HAP-1 (cell line): ENCODE measurements around the gene PRKD2.

ENCODE experiments used
- DNase-seq, 2 experiments: peaks; one replicate each; pipeline ENCODE4 v3.0.0-alpha.2; 2016 to 2020; ENCODE audit warnings: low spot score in 2 of 2
- H3K27me3 ChIP-seq: fragments of 250-450 bp; sonication (Bioruptor Pico); 2 replicates; pipeline ENCODE4 v1.5.1; 2020; ENCODE audit warnings: low read depth, mild to moderate bottlenecking, moderate library complexity
- H3K36me3 ChIP-seq: fragments of 250-450 bp; sonication (Bioruptor Pico); replicated peaks from 2 replicates; pipeline ENCODE4 v1.5.1; 2020; ENCODE audit warnings: mild to moderate bottlenecking
- H3K4me1 ChIP-seq: fragments of 250-450 bp; sonication (Bioruptor Pico); 2 replicates; pipeline ENCODE4 v1.5.1; 2020; ENCODE audit warnings: mild to moderate bottlenecking
- H3K4me3 ChIP-seq: fragments of 250-450 bp; sonication (Bioruptor Pico); 2 replicates; pipeline ENCODE4 v1.5.1; 2020; ENCODE audit warnings: mild to moderate bottlenecking, moderate library complexity
- H3K9me3 ChIP-seq: fragments of 250-450 bp; sonication (Bioruptor Pico); 2 replicates; pipeline ENCODE4 v1.5.1; 2020; ENCODE audit warnings: mild to moderate bottlenecking, moderate library complexity
- in situ Hi-C: fragments of 300-500 bp; cut with MboI; formaldehyde crosslinking; loops from 3 replicates; pipeline ENCODE4 v1.14.3; 2020; ENCODE audit warnings: low sequenced_read_pairs, inconsistent platforms, mixed read lengths

The PRKD2 gene

DNA sequence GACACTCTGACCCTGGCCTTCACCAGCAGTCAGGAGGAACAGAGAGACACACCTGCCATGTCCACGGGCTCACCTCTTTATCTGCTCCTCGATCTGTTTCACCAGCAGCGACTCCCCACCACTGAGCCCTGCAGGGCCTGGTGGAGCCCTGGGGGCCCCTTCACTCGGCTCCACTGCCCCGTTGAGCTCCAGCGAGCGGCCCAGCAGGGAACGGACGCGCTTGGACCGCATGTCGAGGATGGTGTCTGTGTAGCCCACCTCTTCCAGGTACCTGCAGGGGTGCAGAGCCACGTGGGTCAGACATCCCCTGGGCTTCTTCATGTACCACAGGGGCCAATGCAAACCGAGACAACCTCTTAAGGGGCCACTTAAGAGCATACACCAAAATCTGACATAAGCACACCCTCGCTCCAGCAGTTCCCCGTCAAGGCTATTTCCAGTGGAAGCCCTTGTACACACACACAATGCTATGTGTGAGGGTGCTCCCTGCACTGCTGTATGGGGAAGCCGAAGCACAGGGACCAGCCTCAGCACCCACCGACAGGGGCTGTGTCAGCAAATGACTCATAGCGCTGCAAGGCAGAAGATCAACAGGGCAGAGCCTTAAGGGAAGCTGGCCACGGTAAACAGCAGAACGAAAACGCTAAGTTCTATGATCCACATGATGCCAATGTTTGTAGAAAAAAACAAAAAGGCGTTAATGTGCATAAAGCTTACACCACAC, 16.2 kb upstream of the PRKD2 start:
- in situ Hi-C loops, result no loop called here
- no peak for DNase-seq
- H3K4me1 ChIP-seq, result no peaks in the 10 kb centered on the region
- H3K27me3 ChIP-seq, result no peaks in the 10 kb centered on the region
- H3K4me3 ChIP-seq, result no peak overlapping the region
- H3K9me3 ChIP-seq, result no peaks in the 10 kb centered on the region
- peaks cover 84% of the 10 kb centered on the region for H3K36me3 ChIP-seq

DNA sequence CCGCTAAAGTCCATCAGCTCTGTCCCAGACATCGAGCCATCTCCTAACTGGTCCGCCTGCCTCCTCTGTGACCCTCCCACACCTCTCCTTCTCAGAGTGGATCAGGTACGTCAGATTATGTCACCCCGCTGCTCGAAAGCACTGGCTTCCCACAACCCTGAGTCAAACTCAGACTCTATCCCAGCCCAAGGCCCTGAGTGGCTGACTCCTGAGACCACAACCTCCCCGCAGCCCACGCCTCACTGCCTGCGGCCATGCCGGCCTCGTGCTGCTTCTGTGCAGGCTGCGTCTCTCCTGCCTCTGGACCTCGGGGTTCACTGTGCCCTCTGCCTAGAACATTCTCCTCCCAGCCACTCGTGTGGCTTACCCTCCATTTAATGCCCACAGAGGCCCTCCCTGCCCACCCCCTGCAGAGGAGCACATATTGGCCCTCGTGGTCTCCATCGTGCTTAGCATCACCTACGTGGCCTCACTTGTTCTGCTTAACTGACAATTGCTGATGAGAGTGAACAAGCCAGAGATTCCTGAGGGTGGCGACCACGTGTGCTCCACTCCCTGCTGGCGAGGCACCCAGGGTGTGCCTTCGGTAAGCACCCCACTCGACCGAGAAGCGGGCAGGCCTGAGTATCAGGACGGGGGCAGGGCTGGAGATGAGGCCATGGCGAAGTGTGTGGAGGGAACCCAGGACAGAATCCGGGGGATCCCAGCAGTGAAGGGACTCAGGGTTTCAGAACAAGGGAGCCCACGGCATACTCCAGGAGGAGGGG, 15.4 kb upstream of the PRKD2 start:
- H3K4me1 ChIP-seq, result no peaks in the 10 kb centered on the region
- H3K4me3 ChIP-seq, result no peak overlapping the region
- in situ Hi-C loops, result no loop called here
- H3K9me3 ChIP-seq, result no peaks in the 10 kb centered on the region
- DNase-seq, result no peak
- peaks cover 85% of the 10 kb centered on the region for H3K36me3 ChIP-seq
- H3K27me3 ChIP-seq, result no peaks in the 10 kb centered on the region

DNA sequence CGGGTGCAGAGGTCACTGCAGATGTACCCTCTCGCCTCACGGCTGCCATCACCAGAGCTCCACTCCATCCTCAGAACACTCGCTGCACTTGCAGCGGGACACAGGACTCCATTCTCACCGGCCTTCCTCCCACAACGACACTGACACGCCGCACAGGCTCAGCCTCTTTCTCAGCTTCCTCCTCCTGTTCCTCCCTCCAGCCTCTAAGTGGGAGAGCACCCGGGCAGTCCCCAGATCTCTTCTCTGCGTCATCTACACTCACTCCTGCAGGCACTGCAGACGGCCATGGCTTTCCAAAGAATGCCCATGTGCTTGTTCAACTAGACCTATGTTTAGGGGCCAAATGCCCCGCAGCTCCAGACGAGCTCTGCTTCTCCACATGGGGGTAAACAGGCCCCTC, 14.7 kb upstream of the PRKD2 start:
- peaks cover 87% of the 10 kb centered on the region for H3K36me3 ChIP-seq
- H3K9me3 ChIP-seq, result no peaks in the 10 kb centered on the region
- in situ Hi-C loops, result no loop called here
- H3K4me1 ChIP-seq, result no peaks in the 10 kb centered on the region
- H3K27me3 ChIP-seq, result no peaks in the 10 kb centered on the region
- H3K4me3 ChIP-seq, result no peak overlapping the region
- DNase-seq, result no peak

DNA sequence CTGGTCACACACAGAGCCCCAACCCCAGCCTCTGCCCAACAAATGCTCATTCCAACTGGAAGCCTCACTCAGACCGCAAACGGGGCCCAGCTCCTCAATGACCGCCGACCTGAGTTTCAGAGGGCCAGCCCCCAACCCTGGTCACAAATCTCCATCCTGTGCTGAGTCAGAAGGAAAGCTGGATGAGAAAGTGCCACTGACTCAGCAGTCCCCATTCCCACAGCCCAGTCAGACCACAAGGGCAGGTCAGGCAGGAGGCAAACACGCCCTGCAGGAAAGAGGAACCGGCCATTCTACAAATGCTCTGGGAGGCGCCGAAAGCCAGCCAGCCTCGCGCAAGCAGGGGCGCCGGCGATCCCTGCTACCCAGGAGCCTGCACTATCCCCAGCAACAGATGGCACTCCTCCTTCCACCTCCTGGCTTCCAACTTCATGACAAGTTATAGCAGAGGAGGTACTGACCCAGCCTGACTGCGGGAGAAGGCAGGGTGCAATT, 14.1 kb upstream of the PRKD2 start:
- Histone ChIP-seq H3K36me3 (peaks cover 90% of the 10 kb centered on the region), H3K4me3 (no peak overlapping the region), H3K4me1 (no peaks in the 10 kb centered on the region), H3K27me3 (no peaks in the 10 kb centered on the region), H3K9me3 (no peaks in the 10 kb centered on the region)
- in situ Hi-C loops, result no loop called here
- DNase-seq, result no peak

DNA sequence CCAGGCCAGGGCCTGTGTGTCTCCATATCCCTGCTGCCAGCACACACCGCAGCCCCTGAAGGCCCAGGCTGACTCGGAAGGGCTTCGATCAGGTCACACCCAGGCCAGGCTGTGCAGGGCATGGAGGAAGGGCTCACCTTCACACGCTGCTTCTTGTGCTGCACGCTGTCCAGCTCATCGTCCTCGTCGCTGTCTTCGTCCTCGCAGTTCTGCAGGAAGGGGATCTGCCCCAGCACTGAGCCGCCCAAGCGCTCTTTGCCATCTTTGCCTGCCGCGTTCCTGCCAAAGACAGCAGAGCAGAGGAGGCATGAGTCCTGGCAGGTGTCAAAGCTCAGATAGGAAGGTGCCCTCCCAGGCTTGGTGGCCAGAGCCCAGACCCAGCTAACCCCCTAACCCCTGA, 13.7 kb upstream of the PRKD2 start:
- Histone ChIP-seq H3K36me3 (peaks cover 90% of the 10 kb centered on the region), H3K4me3 (no peak overlapping the region), H3K9me3 (no peaks in the 10 kb centered on the region), H3K4me1 (no peaks in the 10 kb centered on the region), H3K27me3 (no peaks in the 10 kb centered on the region)
- in situ Hi-C loops, result no loop called here
- DNase-seq, result no peak

DNA sequence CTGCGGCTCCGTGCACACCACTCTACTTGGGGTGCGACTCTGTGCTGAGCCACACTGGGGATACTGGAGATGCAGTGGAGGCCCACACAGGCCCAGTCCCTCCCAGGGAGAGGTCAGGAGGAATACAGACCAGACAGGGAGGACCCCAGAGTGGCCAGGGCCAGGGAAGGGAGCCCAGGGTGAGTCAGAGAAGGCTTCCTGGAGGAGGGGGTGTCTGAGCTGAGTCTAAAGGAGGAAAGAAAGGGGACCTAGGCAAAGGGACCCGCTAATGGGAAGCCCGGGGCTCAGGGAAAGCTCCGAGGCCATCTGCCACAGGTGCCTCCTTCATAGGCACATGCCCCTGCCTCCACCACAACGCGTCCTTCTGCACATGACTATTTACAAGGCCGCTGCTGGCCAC, 13.3 kb upstream of the PRKD2 start:
- DNase-seq, result no peak
- Histone ChIP-seq H3K27me3 (no peaks in the 10 kb centered on the region), H3K4me3 (no peak overlapping the region), H3K4me1 (no peaks in the 10 kb centered on the region), H3K36me3 (peaks cover 90% of the 10 kb centered on the region), H3K9me3 (no peaks in the 10 kb centered on the region)
- in situ Hi-C loops, result no loop called here

DNA sequence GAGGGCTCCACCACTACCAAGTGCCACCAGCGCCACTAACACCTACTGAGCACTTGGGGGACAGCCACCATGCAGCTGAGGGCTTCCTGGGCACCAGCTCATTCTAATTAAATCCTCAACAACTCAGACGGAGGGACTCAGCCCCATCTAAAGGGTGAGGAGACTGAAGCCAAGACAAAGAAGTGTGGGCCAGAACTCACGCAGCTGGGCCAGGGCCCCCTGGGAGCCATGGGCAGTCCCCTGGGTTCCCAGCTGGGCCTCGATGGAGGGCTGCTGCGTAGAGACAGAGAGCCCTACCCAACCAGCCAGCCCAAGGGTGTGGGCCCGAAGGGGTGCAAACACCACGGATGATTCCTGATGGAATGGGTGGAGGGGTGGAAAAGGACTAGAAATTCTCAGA, 12.8 kb upstream of the PRKD2 start:
- H3K36me3 ChIP-seq, result peaks cover 94% of the 10 kb centered on the region
- H3K4me1 ChIP-seq, result no peaks in the 10 kb centered on the region
- in situ Hi-C loops, result no loop called here

DNA sequence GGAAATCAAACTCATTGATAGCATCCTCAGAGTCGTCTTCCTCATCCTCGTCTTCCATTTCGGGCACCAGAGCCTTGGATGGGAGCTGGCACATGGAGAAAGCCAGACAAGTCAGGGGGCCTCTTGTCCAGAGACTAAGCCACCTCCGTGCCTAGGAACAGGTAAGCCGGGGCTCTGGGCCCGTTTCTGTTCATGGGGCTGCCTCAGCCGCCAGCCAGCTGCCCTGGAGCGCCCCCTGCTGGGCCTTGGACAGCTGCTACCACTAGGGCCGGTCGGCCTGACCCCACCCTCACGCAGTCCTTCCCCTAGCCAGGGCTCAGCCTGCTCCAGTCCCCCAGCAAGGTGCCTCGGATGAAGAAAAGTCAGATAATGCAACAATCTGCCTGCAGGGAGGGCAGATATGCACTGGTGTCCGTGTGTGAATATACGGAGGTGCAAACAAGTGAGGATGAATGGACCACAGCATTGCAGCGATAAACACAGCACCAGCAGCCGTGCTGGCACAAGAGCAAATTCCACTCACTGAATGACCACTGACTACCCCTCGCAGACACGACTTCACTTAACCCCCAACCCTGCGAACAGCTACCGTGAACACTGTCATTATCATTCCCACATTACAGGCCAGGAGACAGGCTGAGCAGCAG, 11.9 kb upstream of the PRKD2 start:
- Histone ChIP-seq H3K27me3 (no peaks in the 10 kb centered on the region), H3K4me1 (no peaks in the 10 kb centered on the region), H3K36me3 (peaks cover 93% of the 10 kb centered on the region), H3K9me3 (no peaks in the 10 kb centered on the region), H3K4me3 (no peak overlapping the region)
- in situ Hi-C loops, result no loop called here
- peak; percentile 32 to 82 for DNase-seq

More for the DNA sequence above, 12.8 kb upstream of the PRKD2 start:
- no peak for DNase-seq
- H3K27me3 ChIP-seq, result no peaks in the 10 kb centered on the region
- no peak overlapping the region for H3K4me3 ChIP-seq
- H3K9me3 ChIP-seq, result no peaks in the 10 kb centered on the region

DNA sequence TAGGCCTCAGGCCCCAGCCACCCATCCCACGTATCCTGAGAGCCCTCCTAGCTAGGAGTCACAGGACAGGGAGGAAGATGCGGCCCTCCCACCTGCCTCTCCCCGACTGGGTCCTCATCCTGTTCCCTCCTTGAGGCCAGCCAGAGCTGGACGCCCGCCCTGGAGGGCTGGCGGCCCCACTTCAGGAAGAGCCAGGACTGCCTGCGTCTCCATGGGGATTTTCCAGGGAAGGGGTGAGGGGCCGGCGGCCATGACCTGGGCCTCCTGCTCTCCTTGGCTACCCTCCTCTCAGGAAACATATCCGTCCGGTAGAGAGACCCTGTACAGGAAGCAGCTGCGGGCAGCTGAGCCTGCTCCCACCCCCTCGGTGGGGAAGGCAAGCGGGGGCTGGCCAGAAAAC, 11.3 kb upstream of the PRKD2 start:
- peaks cover 93% of the 10 kb centered on the region for H3K36me3 ChIP-seq
- in situ Hi-C loops, result no loop called here
- DNase-seq, result no peak
- H3K4me3 ChIP-seq, result no peak overlapping the region
- no peaks in the 10 kb centered on the region for H3K9me3 ChIP-seq
- H3K27me3 ChIP-seq, result no peaks in the 10 kb centered on the region
- H3K4me1 ChIP-seq, result no peaks in the 10 kb centered on the region

DNA sequence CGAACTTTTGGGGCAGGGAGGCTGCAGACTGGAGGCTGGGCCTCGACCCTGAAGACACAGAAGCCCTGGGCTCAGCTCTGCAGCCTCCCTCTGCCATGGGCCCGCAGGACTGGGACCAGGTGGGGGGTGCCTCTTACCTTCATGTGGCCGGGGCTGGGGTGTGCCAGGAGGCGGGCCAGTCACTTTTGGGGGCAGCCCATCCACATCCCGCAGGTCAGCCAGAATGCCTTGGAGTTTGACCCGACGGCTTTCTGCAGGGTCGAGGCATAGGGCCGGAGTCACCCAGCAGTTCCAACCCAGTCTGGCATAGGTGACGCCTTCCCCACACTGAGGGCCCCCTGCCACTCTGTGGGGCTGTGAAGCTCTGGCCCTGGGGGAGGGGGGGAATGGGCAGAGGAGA, 10.8 kb upstream of the PRKD2 start:
- Histone ChIP-seq H3K27me3 (no peaks in the 10 kb centered on the region), H3K9me3 (no peaks in the 10 kb centered on the region), H3K4me1 (no peaks in the 10 kb centered on the region), H3K36me3 (peaks cover 91% of the 10 kb centered on the region), H3K4me3 (no peak overlapping the region)
- in situ Hi-C loops, result no loop called here
- DNase-seq, result no peak

DNA sequence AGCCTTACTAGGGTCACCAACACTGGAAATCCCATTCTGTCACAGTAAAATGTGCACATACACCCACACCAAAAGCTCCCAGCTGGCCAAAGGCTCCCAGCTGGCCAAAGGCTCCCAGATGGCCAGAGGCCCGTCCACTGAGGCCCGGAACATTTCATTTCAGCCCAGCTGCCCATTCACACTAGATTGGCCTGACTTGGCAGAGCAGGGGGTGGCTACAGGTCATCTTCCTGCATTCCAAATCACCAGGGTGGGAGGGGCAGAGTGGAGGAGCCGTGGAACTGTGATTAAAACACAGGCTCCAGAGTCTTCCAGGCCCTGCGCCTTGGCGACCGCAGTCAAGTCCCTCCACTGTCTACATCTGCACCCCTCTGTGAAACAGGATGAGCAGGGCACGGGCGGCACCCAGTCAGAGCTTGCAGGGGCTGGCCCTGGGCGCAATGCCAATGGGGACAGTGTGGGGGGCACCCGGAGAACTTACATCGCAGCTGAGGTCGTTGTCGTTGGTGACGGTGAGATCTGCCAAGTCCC, 10.1 kb upstream of the PRKD2 start:
- Histone ChIP-seq H3K4me1 (no peaks in the 10 kb centered on the region), H3K4me3 (no peak overlapping the region), H3K9me3 (no peaks in the 10 kb centered on the region), H3K27me3 (no peaks in the 10 kb centered on the region), H3K36me3 (peaks cover 91% of the 10 kb centered on the region)
- in situ Hi-C loops, result no loop called here
- DNase-seq, result no peak

DNA sequence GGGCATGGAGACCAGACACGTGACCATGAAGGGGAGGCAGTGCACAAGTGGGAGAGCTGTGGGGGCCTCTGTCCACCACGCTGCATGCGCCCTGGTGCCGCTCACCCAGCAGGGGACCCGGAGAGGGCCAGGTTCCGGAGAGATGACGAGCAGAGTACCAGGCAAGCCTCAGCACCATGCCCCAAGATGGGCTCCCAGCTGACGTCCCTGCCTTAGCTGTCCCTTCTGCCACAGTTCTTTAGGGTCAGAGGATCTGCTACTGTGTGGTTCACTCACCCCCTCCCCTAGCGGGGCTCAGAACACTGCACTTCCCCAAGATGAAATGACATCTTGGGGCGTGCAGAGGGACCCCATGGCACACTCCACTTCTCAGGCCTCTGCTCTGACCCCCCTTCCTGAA, 9.6 kb upstream of the PRKD2 start:
- no peaks in the 10 kb centered on the region for H3K9me3 ChIP-seq
- DNase-seq, result no peak
- H3K4me1 ChIP-seq, result no peaks in the 10 kb centered on the region
- in situ Hi-C loops, result no loop called here
- no peaks in the 10 kb centered on the region for H3K27me3 ChIP-seq
- no peak overlapping the region for H3K4me3 ChIP-seq
- H3K36me3 ChIP-seq, result peaks cover 92% of the 10 kb centered on the region

DNA sequence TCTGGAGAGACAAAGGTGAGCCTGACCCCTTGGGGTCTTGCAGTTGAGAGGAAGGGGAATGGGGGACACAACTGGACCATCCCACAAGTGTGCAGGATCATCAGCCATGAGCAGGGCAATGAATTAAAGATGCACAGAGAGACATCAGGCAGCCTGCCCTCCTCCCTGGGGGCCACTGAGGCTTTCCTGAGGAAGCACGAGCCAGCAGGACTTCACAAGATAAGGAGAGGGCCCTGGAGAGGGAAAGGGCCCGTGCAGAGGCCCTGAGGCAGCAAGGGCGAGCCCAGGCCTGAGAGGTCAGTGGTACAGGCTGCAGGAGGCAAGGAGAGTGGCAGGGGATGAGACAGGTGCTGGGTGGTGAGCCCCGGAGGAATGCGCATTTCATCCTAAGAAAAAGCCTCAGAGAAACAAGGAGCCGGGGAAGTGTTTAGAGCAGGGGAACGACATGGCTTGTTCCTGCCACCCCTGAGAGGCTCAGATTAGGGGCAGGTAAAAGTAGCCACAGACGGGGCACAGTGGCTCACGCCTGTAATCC, 9.0 kb upstream of the PRKD2 start:
- H3K27me3 ChIP-seq, result no peaks in the 10 kb centered on the region
- no peaks in the 10 kb centered on the region for H3K4me1 ChIP-seq
- H3K36me3 ChIP-seq, result peaks cover 92% of the 10 kb centered on the region
- no peak for DNase-seq
- H3K9me3 ChIP-seq, result no peaks in the 10 kb centered on the region
- H3K4me3 ChIP-seq, result no peak overlapping the region
- in situ Hi-C loops, result no loop called here
